ENCODE results near the gene MYCBP2. TPM values are rescaled to one million over a fixed set of nuclear protein-coding genes. Genes with fewer than 3 reads are reported as not detected.

The MYCBP2 gene
- total and polyA plus RNA-seq, 9 donors, result 45.6 to 145 (median 100) TPM

DNA sequence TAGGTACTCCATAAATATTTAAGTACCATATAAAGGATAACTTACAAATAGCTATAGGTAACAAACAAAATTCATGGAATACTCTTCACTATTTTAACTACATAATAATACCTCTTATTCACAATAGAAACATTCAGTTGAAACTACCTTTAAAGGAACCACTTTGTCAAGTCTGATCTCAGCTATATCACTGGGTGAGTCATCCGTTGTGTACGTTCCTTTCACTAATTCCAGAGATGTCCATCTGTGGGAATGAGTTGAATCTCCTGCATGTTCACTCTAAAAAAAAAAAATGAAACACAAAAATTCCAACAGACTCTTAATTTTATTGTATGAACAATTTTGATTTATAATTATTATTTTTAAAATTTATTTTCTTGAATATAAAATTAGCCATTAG is 150.5 kb downstream of the MYCBP2 start:
- intact Hi-C loops (cut with DNase I), result no loop called here

DNA sequence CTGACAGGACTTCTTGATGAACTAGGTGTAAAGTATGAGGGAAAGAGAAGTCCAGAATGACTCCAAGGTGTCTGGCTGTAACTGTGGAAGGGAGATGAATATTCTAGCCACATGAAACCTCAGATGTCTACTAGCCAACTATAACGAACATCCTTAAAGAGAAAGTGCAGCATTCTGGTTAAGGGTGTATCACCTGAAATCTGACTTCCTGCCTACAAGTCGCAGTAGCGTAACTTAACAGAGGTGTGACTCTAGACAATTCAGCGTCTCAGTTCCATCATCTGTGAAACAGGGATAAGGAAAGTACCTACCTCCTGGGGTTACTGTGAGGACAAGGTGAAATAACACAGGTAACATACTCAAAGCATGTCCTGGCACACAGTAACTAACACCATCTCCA is 154.2 kb downstream of the MYCBP2 start:
- TF ChIP-seq POLR2A (IDR thresholded peaks at IDR 0.05), result no peak
- TF ChIP-seq, protein P1, sequence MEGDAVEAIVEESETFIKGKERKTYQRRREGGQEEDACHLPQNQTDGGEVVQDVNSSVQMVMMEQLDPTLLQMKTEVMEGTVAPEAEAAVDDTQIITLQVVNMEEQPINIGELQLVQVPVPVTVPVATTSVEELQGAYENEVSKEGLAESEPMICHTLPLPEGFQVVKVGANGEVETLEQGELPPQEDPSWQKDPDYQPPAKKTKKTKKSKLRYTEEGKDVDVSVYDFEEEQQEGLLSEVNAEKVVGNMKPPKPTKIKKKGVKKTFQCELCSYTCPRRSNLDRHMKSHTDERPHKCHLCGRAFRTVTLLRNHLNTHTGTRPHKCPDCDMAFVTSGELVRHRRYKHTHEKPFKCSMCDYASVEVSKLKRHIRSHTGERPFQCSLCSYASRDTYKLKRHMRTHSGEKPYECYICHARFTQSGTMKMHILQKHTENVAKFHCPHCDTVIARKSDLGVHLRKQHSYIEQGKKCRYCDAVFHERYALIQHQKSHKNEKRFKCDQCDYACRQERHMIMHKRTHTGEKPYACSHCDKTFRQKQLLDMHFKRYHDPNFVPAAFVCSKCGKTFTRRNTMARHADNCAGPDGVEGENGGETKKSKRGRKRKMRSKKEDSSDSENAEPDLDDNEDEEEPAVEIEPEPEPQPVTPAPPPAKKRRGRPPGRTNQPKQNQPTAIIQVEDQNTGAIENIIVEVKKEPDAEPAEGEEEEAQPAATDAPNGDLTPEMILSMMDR (IDR thresholded peaks at IDR 0.05), result no peak
- no peak for TF ChIP-seq EP300 (IDR thresholded peaks at IDR 0.05)
- Histone ChIP-seq H3K27ac (no peak overlapping the region), H3K4me1 (ENCODE audit: insufficient read depth) (no peaks in the 10 kb centered on the region), H3K4me3 (no peak overlapping the region), H3K9me3 (no peaks in the 10 kb centered on the region), H3K27me3 (no peaks in the 10 kb centered on the region), H3K36me3 (no peaks in the 10 kb centered on the region)
- 94 to 98% (median 95%) methylated on average over 4 of the region's 4 CpGs for WGBS, 3 donors
- no peak for DNase-seq
- intact Hi-C loops (cut with DNase I), result no loop called here

More for the DNA sequence above, 150.5 kb downstream of the MYCBP2 start:
- no peak overlapping the region for H3K27ac ChIP-seq
- no peak overlapping the region for H3K4me3 ChIP-seq
- H3K27me3 ChIP-seq, result no peaks in the 10 kb centered on the region
- WGBS, 3 donors, result 86 to 91% (median 90%) methylated on average over 2 of the region's 2 CpGs
- TF ChIP-seq POLR2A (IDR thresholded peaks at IDR 0.05) (no peak), EP300 (IDR thresholded peaks at IDR 0.05) (no peak)
- TF ChIP-seq, protein P1 (IDR thresholded peaks at IDR 0.05), result no peak
- H3K4me1 ChIP-seq (ENCODE audit: insufficient read depth), result no peaks in the 10 kb centered on the region
- DNase-seq, result no peak
- no peaks in the 10 kb centered on the region for H3K36me3 ChIP-seq
- no peaks in the 10 kb centered on the region for H3K9me3 ChIP-seq

DNA sequence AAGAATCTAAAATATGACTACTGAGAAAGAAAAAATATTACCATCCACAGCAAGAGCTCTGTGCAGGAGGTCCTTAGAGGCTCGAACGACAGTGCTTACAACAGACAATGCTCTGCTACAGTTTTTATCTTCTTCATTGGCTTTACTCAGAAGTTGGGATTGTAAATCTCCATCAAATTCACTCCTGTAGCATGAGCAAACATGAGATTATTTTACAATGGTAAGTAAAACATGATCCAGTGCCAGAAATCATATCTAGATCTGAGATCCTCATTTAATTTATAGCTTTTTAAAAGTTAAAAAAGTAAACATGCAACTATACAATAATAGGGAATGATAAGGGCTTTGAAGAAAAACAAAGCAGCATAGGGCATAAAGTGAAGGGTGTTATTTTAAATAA is 155.4 kb downstream of the MYCBP2 start:
- H3K36me3 ChIP-seq, result no peaks in the 10 kb centered on the region
- TF ChIP-seq EP300 (IDR thresholded peaks at IDR 0.05) (no peak), POLR2A (IDR thresholded peaks at IDR 0.05) (no peak)
- TF ChIP-seq, protein P1 (IDR thresholded peaks at IDR 0.05), result no peak
- H3K27ac ChIP-seq, result no peak overlapping the region
- no peaks in the 10 kb centered on the region for H3K9me3 ChIP-seq
- intact Hi-C loops (cut with DNase I), result no loop called here
- no peak for DNase-seq
- H3K27me3 ChIP-seq, result no peaks in the 10 kb centered on the region
- WGBS, 3 donors, result 91 to 95% (median 94%) methylated on average over 2 of the region's 2 CpGs
- H3K4me3 ChIP-seq, result no peak overlapping the region
- H3K4me1 ChIP-seq (ENCODE audit: insufficient read depth), result no peaks in the 10 kb centered on the region

DNA sequence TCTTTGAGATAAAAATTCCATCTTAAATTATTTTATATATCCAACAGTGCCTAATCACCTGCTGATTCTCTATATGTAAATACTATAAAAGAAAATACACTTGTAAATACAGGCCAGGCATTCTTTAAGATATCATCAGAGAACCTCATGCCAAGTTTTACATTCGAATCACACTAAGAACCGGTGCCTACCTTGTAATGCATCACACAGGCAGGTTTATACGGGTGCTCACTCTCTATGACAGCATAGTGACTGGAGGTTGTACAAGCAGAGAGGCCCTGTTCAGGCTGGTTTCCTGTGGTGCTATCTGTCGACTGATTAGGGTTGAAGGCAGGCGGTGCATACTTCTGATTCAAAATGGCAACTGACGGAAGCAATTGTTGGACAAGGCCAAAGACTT is 158.7 kb downstream of the MYCBP2 start:
- H3K4me3 ChIP-seq, result no peak overlapping the region
- DNase-seq, result no peak
- no peaks in the 10 kb centered on the region for H3K27me3 ChIP-seq
- H3K36me3 ChIP-seq, result no peaks in the 10 kb centered on the region
- H3K4me1 ChIP-seq (ENCODE audit: insufficient read depth), result no peaks in the 10 kb centered on the region
- intact Hi-C loops (cut with DNase I), result no loop called here
- 94 to 97% (median 96%) methylated on average over 6 of the region's 6 CpGs for WGBS, 3 donors
- no peak overlapping the region for H3K27ac ChIP-seq
- no peaks in the 10 kb centered on the region for H3K9me3 ChIP-seq
- TF ChIP-seq EP300 (IDR thresholded peaks at IDR 0.05) (no peak), POLR2A (IDR thresholded peaks at IDR 0.05) (no peak)
- TF ChIP-seq, protein P1 (IDR thresholded peaks at IDR 0.05), result no peak
